GM19099 (cell line): ENCODE results near the gene MCU.

Source experiments
- POLR2A ChIP-seq: IDR thresholded peaks from 3 replicates; pipeline ENCODE4 v1.6.1; 2011; ENCODE audit warnings: low read depth; ENCODE audit not compliant: insufficient read length; ENCODE audit errors: extremely low read depth

The MCU gene

GRCh38 chr10:72764151-72764550 lies 72.2 kb downstream of the MCU start:
- no peak for TF ChIP-seq POLR2A

GRCh38 chr10:72765051-72765745 lies 73.3 kb downstream of the MCU start:
- TF ChIP-seq POLR2A = no peak

GRCh38 chr10:72772031-72772430 lies 80.1 kb downstream of the MCU start:
- no peak for TF ChIP-seq POLR2A

GRCh38 chr10:72779874-72780273 lies 87.9 kb downstream of the MCU start:
- TF ChIP-seq POLR2A = no peak

GRCh38 chr10:72782649-72783330 lies 90.8 kb downstream of the MCU start:
- no peak for TF ChIP-seq POLR2A

GRCh38 chr10:72783410-72783833 lies 91.5 kb downstream of the MCU start:
- TF ChIP-seq POLR2A = no peak

- TF ChIP-seq POLR2A = no peak
These were observed 92.8 kb downstream of the MCU start for GRCh38 chr10:72784551-72785351.

- no peak for TF ChIP-seq POLR2A
These were observed 93.5 kb downstream of the MCU start for GRCh38 chr10:72785409-72785808.

GRCh38 chr10:72790216-72790990 lies 98.5 kb downstream of the MCU start:
- TF ChIP-seq POLR2A = no peak

- TF ChIP-seq POLR2A = no peak
These were observed 100.3 kb downstream of the MCU start for GRCh38 chr10:72792288-72792687.

GRCh38 chr10:72793752-72794151 lies 101.8 kb downstream of the MCU start:
- TF ChIP-seq POLR2A = no peak

- TF ChIP-seq POLR2A = no peak
These were observed 102.3 kb downstream of the MCU start for GRCh38 chr10:72794260-72794659.

- TF ChIP-seq POLR2A = no peak
These were observed 104.1 kb downstream of the MCU start for GRCh38 chr10:72796042-72796441.

- no peak for TF ChIP-seq POLR2A
These were observed 104.6 kb downstream of the MCU start for GRCh38 chr10:72796538-72796937.
